GM19099 (cell line): Measurements from ENCODE around the gene TMEM217.

Experiments used
- POLR2A ChIP-seq: IDR thresholded peaks from 3 replicates; pipeline ENCODE4 v1.6.1; 2011; ENCODE audit warnings: low read depth; ENCODE audit not compliant: insufficient read length; ENCODE audit errors: extremely low read depth

TMEM217 gene

DNA sequence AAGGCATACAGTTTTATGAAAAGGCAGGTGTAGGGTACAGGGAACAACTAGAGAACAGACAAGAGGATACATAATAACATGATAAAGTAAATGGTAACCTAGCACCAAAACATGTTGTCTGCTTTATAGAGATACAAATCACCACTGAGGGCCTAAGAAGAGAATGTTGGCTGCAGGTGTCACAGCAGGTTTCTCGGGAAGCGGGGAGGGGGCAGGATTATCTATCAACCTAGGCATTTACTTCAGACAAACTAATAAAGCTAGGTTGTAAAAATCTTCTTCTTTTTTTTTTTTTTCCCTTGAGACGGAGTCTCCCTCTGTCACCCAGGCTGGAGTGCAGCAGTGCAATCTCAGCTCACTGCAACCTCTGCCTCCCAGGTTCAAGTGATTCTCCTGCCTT is 65.3 kb downstream of the TMEM217 start:
- no peak for TF ChIP-seq POLR2A

DNA sequence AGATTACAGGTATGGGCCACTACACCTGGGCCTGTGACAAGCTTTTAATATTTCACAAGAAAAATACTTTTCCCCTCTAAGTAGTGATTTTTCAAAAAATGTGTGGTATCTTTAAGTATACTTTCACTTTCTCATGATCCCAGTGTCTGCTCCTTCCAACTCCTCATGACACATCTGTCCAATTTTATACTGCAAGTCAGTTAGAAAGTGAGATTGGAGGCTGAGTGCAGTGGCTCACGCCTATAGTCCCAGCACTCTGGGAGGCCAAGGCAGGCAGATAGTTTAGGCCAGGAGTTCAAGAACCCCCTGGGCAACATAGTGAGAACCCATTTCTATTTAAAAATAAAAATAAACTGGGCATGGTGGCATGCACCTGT is 67.8 kb downstream of the TMEM217 start:
- no peak for TF ChIP-seq POLR2A

DNA sequence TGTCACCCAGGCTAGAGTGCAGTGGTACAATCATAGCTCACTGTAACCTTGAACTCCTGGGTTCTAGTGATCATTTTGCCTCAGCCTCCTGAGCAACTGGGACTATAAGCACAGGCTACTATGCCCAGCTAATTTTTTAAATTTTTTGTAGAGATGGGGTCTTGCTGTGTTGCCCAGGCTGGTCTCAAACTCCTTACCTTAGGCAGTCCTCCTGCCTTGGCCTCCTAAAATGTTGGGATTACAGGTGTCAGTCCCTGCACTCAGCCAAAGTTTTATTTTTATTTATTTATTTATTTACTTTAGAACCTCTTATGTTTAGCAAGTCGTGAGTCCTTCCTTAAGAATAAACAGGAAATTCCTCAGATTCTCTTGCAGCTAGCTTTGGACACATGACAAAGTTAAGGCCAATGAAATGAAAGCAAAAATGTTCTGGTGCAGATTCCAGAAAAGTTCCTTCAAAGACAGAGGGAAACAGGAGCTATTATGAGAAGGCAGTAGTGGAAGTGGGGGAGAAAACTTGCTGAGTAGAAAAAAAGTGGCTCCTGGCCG is 68.9 kb downstream of the TMEM217 start:
- TF ChIP-seq POLR2A = no peak

DNA sequence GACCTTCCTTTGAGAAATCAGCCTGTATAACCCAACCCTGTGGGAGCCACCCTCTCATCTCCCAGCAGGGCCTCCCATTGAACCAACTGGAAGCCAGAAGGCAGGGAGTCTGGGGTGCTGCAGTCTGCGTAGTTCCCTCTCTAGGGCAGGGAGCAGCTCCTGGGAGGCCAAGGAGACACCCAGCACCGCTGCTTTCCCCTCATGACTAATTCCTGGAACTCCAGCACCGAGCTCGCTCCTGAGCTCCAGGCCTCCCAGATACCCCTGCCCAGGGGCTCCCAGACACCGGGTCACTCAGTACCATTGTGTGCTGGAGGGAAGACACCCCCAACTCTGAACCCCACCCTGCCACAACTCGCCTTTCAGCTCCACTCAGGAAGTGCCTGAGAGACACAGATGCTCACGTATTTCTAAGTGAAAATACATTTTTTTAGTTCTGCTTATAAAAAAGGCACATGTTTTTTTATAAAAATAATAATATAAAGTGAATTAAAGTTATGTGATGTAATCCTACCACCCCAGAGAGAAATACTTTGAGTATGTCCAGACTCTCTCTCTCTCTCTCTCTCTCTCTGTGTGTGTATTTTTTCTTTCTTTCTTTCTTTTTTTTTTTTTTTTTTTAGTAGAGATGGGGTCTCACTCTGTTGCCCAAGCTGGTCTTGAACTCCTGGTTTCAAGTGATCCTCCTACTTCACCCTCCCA is 70.5 kb downstream of the TMEM217 start:
- TF ChIP-seq POLR2A = no peak

DNA sequence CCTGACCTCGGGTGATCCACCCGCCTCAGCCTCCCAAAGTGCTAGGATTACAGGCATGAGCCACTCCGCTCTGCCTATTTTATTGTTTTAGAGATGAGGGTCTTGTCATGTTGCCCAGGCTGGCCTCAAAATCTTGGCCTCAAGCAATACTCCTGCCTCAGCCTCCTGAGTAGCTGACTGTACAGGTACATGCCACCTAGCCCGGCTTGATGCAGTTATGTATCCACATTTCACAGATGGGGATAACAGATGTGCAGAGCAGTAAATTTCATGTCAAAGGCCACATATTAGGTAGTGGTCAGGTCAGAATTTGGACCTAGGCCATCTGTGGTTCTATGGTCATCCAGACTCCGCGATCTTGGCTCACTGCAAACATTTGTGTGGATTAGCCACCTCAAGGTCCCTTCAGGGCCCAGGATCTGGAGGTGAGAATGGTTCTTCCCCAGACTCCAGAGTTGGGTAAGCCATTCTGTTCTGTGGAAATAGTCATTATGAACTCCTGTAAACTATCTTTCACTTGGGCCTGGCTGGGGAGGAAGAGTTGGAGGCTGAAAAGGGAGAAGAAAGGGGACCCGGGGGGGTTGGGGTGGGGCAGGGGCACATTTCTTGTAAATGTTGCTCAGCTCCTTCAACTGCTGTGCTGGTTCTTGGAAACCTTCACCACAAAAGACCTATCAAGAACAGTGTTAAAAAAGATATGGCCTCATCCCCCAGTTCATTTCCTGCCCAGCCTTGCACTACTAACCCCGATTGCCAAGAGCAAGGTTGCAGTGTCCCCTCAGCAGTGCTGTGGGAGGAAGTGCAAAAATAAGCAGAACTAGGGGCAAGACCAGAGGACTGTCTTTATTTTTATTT is 75.0 kb downstream of the TMEM217 start:
- TF ChIP-seq POLR2A = no peak

DNA sequence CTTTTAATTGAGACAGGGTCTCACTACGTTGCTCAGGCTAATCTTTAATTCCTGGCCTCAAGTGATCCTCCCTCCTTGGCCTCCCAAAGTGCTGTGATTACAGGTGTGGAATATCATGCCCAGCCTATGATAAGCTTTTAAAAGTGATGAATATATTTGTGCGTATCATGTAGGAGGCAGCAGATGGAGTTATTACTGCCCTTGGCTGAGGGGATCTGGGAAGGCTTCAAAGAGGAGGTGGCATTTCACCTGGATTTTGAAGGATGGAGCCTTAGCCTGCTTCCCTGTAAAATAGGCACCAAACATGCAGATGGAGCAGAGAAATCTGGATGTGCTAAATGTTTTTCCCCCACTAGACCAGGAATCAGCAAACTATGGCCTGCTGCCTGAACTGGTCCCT is 77.9 kb downstream of the TMEM217 start:
- TF ChIP-seq POLR2A = no peak

DNA sequence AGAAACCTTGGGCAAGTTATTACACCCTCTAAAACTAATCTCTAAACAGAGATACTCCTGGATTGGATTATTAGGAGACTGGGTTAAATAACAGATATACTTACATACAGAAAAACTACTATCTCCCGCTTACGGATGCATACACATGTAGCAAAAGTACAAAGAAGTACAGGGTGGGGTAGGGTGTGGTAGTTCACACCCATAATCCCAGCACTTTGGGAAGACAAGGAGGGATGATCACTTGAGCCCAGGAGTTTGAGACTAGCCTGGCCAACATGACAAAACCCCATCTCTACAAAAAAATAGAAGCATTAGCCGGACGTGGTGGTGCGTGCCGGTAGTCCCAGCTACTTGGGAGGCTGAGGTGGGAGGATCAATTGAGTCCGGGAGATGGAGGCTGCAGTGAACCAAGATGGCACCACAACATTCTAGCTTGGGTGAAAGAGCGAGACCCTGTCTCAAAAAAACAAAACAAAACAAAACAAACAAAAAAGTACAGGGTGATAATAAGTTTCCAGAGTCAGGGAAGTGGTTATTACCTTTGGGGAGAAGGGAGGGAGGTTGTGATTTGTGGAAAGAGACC is 79.9 kb downstream of the TMEM217 start:
- TF ChIP-seq POLR2A = no peak

DNA sequence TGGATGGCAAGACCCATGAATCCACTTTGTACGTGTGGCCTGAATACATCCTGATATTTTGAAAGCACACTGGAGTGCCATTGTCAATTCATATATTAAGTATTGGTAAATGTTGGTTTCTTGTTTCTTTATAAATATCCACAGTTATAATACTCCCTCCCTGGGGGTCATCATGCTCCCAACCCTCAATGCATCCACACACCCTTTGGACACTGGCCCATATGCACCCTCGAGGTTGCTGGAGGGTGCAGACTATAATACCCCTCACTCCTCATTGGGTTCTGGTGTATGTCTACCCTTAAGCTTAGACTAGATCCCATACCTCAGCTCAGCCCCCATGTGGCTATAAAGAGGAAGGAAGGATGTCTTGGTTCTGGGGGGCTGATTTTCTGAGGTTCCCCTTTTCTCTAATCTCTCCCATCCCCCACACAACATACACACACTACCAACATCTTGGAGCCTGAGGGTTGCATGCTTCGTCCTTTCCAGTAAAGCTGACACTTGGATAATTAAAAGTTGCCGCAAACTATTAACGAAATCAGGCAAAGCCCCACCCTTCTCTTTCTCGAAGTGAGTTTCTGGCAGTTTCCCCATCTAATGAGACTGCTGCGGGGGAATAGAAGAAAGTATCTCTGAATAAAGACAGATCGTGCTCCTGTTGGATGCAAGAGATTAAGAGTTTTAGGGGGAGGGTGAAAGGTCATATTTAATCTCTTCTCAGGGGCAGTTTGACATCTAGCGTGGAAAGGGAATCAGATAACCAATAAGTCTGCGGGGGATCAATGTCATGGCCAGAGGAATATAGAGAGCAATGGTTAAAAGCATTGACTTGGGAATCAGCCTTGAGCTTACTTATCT is 80.6 kb downstream of the TMEM217 start:
- no peak for TF ChIP-seq POLR2A

DNA sequence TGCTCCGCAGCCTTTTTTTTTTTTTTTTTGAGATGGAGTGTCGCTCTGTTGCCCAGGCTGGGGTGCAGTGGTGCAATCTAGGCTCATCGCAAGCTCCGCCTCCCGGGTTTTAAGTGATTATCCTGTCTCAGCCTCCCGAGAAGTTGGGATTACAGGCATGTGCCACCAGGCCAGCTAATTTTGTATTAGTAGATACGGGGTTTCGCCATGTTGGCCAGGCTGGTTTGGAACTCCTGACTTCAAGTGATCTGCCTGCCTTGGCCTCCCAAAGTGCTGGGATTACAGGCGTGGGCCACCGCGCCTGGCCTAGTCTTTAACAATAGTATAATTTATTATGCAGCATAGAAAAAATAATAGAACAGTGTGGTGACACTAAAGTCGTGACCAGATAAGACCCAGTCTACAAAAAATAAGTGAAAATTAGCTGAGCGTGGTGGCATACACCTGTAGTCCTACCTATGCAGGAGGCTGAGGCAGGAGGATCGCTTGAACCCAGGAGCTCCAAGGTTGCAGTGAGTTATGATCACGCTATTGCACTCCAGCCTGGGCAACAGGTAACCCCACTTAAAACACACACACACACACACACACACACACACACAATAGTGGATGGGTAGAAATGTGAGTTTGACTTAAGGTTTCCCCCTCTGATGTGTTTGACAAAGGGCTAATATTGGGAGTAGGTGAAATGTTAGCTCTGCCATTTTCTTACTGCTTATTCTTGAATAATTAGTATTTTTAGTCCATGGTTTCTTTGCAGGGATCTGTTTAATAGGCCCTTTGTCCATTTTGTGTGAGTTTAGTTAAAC is 81.5 kb downstream of the TMEM217 start:
- no peak for TF ChIP-seq POLR2A

DNA sequence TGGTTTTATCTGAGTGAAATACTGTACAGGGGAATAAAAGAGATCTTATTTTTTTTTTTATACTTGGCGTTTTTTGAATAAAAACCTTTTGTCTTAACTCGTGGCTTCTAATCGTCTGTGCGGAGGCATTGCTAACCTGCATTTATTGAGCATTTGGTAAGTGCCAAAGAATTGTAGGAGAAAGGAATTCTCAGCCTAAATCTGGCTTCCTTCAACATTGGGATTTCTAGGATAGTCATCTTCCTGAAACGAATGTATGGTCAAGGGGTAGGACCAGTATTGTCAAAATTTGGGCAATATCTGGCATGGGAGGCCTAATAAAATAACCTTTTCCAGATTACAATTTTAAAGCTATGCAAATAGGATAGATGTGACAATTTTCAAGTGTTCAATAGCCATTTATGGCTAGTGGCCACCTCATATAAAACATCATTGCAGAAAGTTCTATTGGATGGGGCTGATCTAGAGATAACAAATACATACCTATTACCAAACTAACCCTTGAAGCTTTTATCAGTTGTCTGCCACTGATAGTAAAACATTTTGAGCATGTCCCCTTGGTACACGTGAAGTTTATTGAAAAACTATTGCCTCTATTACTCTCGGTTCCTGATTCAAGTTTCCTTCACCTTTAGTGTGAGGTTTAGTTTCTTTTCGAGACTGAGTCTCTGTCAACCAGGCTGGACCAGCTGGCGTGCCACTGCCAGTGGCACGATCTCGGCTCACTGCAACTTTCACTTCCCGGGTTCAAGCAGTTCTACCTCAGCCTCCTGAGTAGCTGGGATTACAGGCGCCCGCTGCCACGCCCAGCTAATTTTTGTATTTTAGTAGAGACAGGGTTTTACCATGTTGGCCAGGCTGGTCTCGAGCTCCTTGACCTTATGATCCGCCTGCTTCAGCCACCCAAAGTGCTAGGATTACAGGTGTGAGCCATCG is 82.3 kb downstream of the TMEM217 start:
- TF ChIP-seq POLR2A = no peak

DNA sequence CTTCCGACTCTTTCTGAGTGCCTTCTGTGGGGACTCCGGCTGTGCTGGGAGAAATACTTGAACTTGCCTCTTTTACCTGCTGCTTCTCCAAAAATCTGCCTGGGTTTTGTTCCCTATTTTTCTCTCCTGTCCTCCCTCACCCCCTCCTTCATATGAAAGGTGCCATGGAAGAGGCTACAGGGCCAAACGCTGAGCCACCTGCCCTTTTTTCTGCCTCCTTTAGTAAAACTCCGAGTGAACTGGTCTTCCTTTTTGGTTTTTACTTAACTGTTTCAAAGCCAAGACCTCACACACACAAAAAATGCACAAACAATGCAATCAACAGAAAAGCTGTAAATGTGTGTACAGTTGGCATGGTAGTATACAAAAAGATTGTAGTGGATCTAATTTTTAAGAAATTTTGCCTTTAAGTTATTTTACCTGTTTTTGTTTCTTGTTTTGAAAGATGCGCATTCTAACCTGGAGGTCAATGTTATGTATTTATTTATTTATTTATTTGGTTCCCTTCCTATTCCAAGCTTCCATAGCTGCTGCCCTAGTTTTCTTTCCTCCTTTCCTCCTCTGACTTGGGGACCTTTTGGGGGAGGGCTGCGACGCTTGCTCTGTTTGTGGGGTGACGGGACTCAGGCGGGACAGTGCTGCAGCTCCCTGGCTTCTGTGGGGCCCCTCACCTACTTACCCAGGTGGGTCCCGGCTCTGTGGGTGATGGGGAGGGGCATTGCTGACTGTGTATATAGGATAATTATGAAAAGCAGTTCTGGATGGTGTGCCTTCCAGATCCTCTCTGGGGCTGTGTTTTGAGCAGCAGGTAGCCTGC is 83.2 kb downstream of the TMEM217 start:
- TF ChIP-seq POLR2A = no peak

DNA sequence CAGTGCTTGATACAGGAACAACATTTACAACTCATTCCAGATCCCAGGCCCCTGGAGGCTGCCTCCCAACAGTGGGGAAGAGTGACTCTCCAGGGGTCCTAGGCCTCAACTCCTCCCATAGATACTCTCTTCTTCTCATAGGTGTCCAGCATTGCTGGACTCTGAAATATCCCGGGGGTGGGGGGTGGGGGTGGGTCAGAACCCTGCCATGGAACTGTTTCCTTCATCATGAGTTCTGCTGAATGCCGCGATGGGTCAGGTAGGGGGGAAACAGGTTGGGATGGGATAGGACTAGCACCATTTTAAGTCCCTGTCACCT is 83.8 kb downstream of the TMEM217 start:
- no peak for TF ChIP-seq POLR2A
